Melanocyte of skin (primary cell): ENCODE measurements around the gene TBC1D21. TPM values are rescaled to one million over a fixed set of nuclear protein-coding genes. Genes with fewer than 3 reads are reported as not detected.

Experiments
- total RNA-seq, 2 donors: library from RNA; depleted of rRNA; stranded (reverse); fragments of >200 nt; gene quantifications; 2 replicates each; pipeline ENCODE4 v1.2.3, GENCODE V29; 2012

TBC1D21 gene, protein sequence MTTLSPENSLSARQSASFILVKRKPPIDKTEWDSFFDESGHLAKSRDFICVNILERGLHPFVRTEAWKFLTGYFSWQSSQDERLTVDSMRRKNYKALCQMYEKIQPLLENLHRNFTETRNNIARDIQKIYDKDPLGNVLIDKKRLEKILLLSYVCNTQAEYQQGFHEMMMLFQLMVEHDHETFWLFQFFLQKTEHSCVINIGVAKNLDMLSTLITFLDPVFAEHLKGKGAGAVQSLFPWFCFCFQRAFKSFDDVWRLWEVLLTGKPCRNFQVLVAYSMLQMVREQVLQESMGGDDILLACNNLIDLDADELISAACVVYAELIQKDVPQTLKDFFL
- total RNA-seq, result not detected

DNA sequence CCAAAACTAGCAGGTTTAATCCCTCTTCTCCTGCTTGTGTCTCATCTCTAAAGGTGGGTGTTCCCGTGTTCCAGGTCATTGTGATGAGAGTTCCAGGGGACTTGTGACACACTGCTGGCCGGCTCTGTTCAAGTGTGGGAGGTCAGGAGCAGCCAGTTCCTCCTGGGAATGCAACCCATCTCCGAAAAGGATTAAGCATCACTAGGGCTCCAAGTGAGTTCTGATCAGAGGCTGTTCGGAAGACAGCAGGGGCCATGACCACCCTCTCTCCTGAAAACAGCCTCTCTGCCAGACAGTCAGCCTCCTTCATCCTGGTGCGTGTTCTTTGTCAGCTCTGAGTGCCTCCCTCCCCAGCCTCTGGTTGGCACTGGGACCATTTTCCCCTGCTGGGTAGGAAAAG is at the start of gene TBC1D21:
TSS of gene TBC1D21 (plus strand) at position 109 of the 400 bp plus-strand sequence. CDS start at position 255, 146 bp downstream.

GRCh38 chr15:73926219-73927002 is 53.0 kb downstream of the TBC1D21 start, which contains the start of gene LOXL1:
LOXL1 (plus strand) TSS chr15:73926462; CDS start chr15:73926784, 322 bp downstream.

Other genes starting within 250 kb of the TBC1D21 start
- 10 to 100 TPM; 88.4 to 89.2 TPM for gene NPTN, start 240.2 kb upstream of the TBC1D21 start, total RNA-seq
- 100 to 1,000 TPM; 147 to 166 TPM for gene CD276, start 189.2 kb upstream of the TBC1D21 start, total RNA-seq
- gene INSYN1, start 120.2 kb upstream of the TBC1D21 start, total RNA-seq, result 10 to 100 TPM in 1 of 2 donors, 1 to 10 TPM in 1; 4.0 to 22.4 TPM
- gene LOXL1, start 52.9 kb downstream of the TBC1D21 start, total RNA-seq, result 1 to 10 TPM; 1.7 to 4.5 TPM
- 10 to 100 TPM; 11.3 to 16.5 TPM for gene STOML1, start 118.7 kb downstream of the TBC1D21 start, total RNA-seq
- 100 to 1,000 TPM in 1 of 2 donors, 10 to 100 TPM in 1; 84.7 to 126 TPM for gene PML, start 121.2 kb downstream of the TBC1D21 start, total RNA-seq
- under 1 TPM; under 0.01 to 0.67 TPM for gene GOLGA6A, start 209.0 kb downstream of the TBC1D21 start, total RNA-seq